A549 (cell line): Measurements from ENCODE around the gene CABP7. TPM values are rescaled to one million over a fixed set of nuclear protein-coding genes. Genes with fewer than 3 reads are reported as not detected.

Experiments
- ATAC-seq, 2 experiments: fragments of 200-7000 bp in 1 of 2; fragments of >200 bp in 1 of 2; cut with Nextera tagmentation in 1 of 2; cut with Tn5 transposase in 1 of 2; 3 replicates each; pipeline versions ENCODE4 v1.8.0 to v1.9.1; 2018 to 2020; ENCODE audit warnings: mild to moderate bottlenecking in 1 of 2, moderate library complexity in 1 of 2
- CTCF ChIA-PET: fragments of 300-600 bp; sonication (Branson Sonifier 250); formaldehyde crosslinking; extraction: SDS; loops from one replicate; lab custom pipeline; 2021; ENCODE audit warnings: antibody characterized with exemption, inconsistent platforms; lab: Yijun Ruan, JAX
- POLR2A ChIA-PET: fragments of 350-600 bp; formaldehyde crosslinking; extraction: SDS; loops from one replicate; lab custom pipeline; 2021; ENCODE audit warnings: antibody characterized with exemption, inconsistent platforms; lab: Yijun Ruan, JAX
- DNase-seq, 2 experiments: peaks; one replicate each; pipeline versions ENCODE4 v3.0.0 to v3.0.0-alpha.2; 2011 to 2016; ENCODE audit warnings: low read depth in 1 of 2, low spot score in 1 of 2
- FAIRE-seq: peaks from 2 replicates; lab custom pipeline; 2011; peaks lifted over from hg19 to GRCh38; lab: Jason Lieb, UNC
- H3K27ac ChIP-seq, 2 experiments: fragments of >200 bp; sonication (Bioruptor Twin); formaldehyde crosslinking; 3 replicates each; pipeline ENCODE4 v1.5.1; 2016 to 2017
- H3K4me1 ChIP-seq: fragments of >200 bp; sonication (Bioruptor Twin); formaldehyde crosslinking; 3 replicates; pipeline ENCODE4 v1.6.1; 2016
- H3K4me2 ChIP-seq: fragments of >200 bp; sonication (Bioruptor Twin); formaldehyde crosslinking; 3 replicates; pipeline ENCODE4 v1.6.1; 2016
- H3K4me3 ChIP-seq: fragments of >200 bp; sonication (Bioruptor Twin); formaldehyde crosslinking; 3 replicates; pipeline ENCODE4 v1.5.1; 2016
- H3K9me3 ChIP-seq: fragments of >200 bp; sonication (Bioruptor Twin); formaldehyde crosslinking; 3 replicates; pipeline ENCODE4 v1.6.1; 2016
- BHLHE40 ChIP-seq: IDR thresholded peaks from 2 replicates; pipeline ENCODE4 v1.6.1; 2012; ENCODE audit warnings: low read depth, low read length, inconsistent platforms
- CBX2 ChIP-seq: fragments of 200-600 bp; sonication (generic); IDR thresholded peaks from 2 replicates; pipeline ENCODE4 v1.6.1; 2016; ENCODE audit warnings: low read depth, mild to moderate bottlenecking, borderline replicate concordance
- CBX8 ChIP-seq: fragments of 200-600 bp; sonication (generic); IDR thresholded peaks from 2 replicates; pipeline ENCODE4 v1.6.1; 2016
- CEBPB ChIP-seq, 2 experiments: fragments of >200 bp in 1 of 2; sonication (Bioruptor Twin) in 1 of 2; formaldehyde crosslinking in 1 of 2; IDR thresholded peaks; 2 replicates each; pipeline ENCODE4 v1.6.1; 2012 to 2016
- CHD2 ChIP-seq: fragments of 150-350 bp; IDR thresholded peaks from 2 replicates; pipeline ENCODE4 v1.6.1; 2014; ENCODE audit warnings: low read length; ENCODE audit not compliant: partially characterized antibody
- CHD4 ChIP-seq: fragments of 200-600 bp; sonication (generic); IDR thresholded peaks from 2 replicates; pipeline ENCODE4 v1.6.1; 2016; ENCODE audit warnings: antibody characterized with exemption, mild to moderate bottlenecking, borderline replicate concordance
- EHF ChIP-seq: fragments of 250-450 bp; sonication (Bioruptor Pico); IDR thresholded peaks from 2 replicates; pipeline ENCODE4 v1.5.0; 2020; ENCODE audit warnings: mild to moderate bottlenecking
- EP300 ChIP-seq, 2 experiments: fragments of >200 bp; sonication (Bioruptor Twin); formaldehyde crosslinking; IDR thresholded peaks; 2 replicates in 1 of 2; 3 replicates in 1 of 2; pipeline ENCODE4 v1.6.1; 2016 to 2017
- FOSB ChIP-seq: fragments of 250-450 bp; sonication (Bioruptor Pico); IDR thresholded peaks from 2 replicates; pipeline ENCODE4 v1.5.0; 2020; ENCODE audit warnings: mild to moderate bottlenecking, moderate library complexity
- HEYL ChIP-seq: fragments of 250-450 bp; sonication (Bioruptor Pico); IDR thresholded peaks from 2 replicates; pipeline ENCODE4 v1.8.0; 2021; ENCODE audit warnings: mild to moderate bottlenecking, moderate library complexity
- KDM1A ChIP-seq: fragments of 200-600 bp; sonication (generic); IDR thresholded peaks from 2 replicates; pipeline ENCODE4 v1.6.1; 2016; ENCODE audit warnings: low read depth, mild to moderate bottlenecking
- KDM5A ChIP-seq: fragments of 200-600 bp; sonication (generic); IDR thresholded peaks from 2 replicates; pipeline ENCODE4 v1.6.1; 2016; ENCODE audit warnings: antibody characterized with exemption, mild to moderate bottlenecking
- MAFK ChIP-seq: fragments of 450-650 bp; IDR thresholded peaks from 2 replicates; pipeline ENCODE4 v1.6.1; 2014; ENCODE audit not compliant: partially characterized antibody
- NFE2L2 ChIP-seq: fragments of 150-350 bp; conservative IDR thresholded peaks from 2 replicates; pipeline ENCODE4 v1.6.1; 2014; ENCODE audit warnings: low read length
- NR3C1 ChIP-seq: fragments of >200 bp; sonication (Bioruptor Twin); formaldehyde crosslinking; IDR thresholded peaks from 3 replicates; pipeline ENCODE4 v1.6.1; 2017
- PHF8 ChIP-seq: fragments of 200-600 bp; sonication (generic); IDR thresholded peaks from 2 replicates; pipeline ENCODE4 v1.6.1; 2016; ENCODE audit warnings: low read depth, mild to moderate bottlenecking, antibody characterized with exemption, moderate library complexity, borderline replicate concordance
- POLR2AphosphoS2 ChIP-seq: conservative IDR thresholded peaks from 2 replicates; pipeline ENCODE4 v1.6.1; 2012; ENCODE audit warnings: low read length, improper control_type of control experiment, inconsistent platforms
- SMC3 ChIP-seq: fragments of >200 bp; sonication (Bioruptor Twin); formaldehyde crosslinking; IDR thresholded peaks from 3 replicates; pipeline ENCODE4 v1.6.1; 2018; ENCODE audit warnings: inconsistent platforms
- SREBF2 ChIP-seq: fragments of 450-650 bp; IDR thresholded peaks from 2 replicates; pipeline ENCODE4 v1.6.1; 2014; ENCODE audit warnings: mild to moderate bottlenecking, moderate library complexity
- TFCP2L1 ChIP-seq: fragments of 250-450 bp; sonication (Bioruptor Pico); IDR thresholded peaks from 2 replicates; pipeline ENCODE4 v1.5.0; 2021; ENCODE audit warnings: mild to moderate bottlenecking
- TP53 ChIP-seq: fragments of 250-450 bp; sonication (Bioruptor Pico); IDR thresholded peaks from 2 replicates; pipeline ENCODE4 v1.5.0; 2021; ENCODE audit warnings: mild to moderate bottlenecking, moderate library complexity
- ZNF302 ChIP-seq: fragments of 250-450 bp; sonication (Bioruptor Pico); IDR thresholded peaks from 2 replicates; pipeline ENCODE4 v1.9.0; 2021; ENCODE audit warnings: inconsistent platforms, mild to moderate bottlenecking, moderate library complexity
- WGBS: methylation state at CpG from one replicate; pipeline ENCODE4 v1.1.6; 2017; ENCODE audit errors: missing lambda C conversion rate; 5-methylcytosine and 5-hydroxymethylcytosine counted together
- polyA plus RNA-seq, 4 experiments: library from polyadenylated mRNA; depleted of rRNA in 3 of 4; stranded (reverse); fragments of >200 nt; fragmentation: RNase III in 1 of 4; extraction: RNeasy Plus Mini Kit Qiagen cat#74134 plus additional on column Dnase treatment in 1 of 4; gene quantifications; 2 replicates in 3 of 4; 3 replicates in 1 of 4; pipeline ENCODE4 v1.2.3, GENCODE V29; 2011 to 2017
- TF ChIP-seq, protein P1 (sequence below): fragments of >200 bp; sonication (Bioruptor Twin); formaldehyde crosslinking; IDR thresholded peaks from 3 replicates; pipeline ENCODE4 v1.6.1; 2016
- TF ChIP-seq, protein P2 (sequence below): fragments of 250-450 bp; sonication (Bioruptor Pico); IDR thresholded peaks from 2 replicates; pipeline ENCODE4 v1.5.0; 2020; ENCODE audit warnings: low read depth, mild to moderate bottlenecking, moderate library complexity
- TF ChIP-seq, protein P3 (sequence below): fragments of >200 bp; sonication (Bioruptor Twin); formaldehyde crosslinking; IDR thresholded peaks from 3 replicates; pipeline ENCODE4 v1.5.1; 2016
- TF ChIP-seq, protein P4 (sequence below): fragments of 450-650 bp; IDR thresholded peaks from 2 replicates; pipeline ENCODE4 v1.6.1; 2014; ENCODE audit warnings: antibody characterized with exemption
- TF ChIP-seq, protein P5 (sequence below): fragments of 200-600 bp; sonication (generic); IDR thresholded peaks from 2 replicates; pipeline ENCODE4 v1.6.1; 2016; ENCODE audit warnings: antibody characterized with exemption, mild to moderate bottlenecking, moderate library complexity
- TF ChIP-seq, protein P6 (sequence below): fragments of >200 bp; sonication (Bioruptor Twin); formaldehyde crosslinking; IDR thresholded peaks from 2 replicates; pipeline ENCODE4 v1.6.1; 2016

The CABP7 gene
- polyA plus RNA-seq, 2 of the 4 experiments (the other 2 are of a cell fraction): 0.05 to 0.15 TPM

DNA sequence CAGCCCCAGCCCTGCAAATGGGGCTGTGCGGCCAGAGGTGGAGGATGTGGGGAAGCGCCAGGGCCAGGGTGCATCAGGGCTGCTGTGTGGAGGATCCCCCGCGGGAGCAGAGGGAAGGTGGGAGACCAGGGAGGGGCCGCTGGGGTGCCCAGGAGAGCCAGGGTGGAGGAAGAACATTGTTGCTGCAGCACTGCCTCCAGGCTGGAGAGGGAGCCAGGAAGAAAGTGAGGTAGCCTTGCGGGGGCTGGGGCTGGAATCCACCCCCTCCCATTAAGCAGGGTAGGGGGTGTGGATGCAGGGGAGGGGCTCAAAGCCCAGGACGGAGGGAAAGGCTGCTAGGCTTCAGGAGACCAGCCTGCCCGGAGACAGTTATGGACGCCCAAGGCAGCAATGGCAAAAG is 15.0 kb downstream of the CABP7 start:
- Histone ChIP-seq H3K4me2 (no peak overlapping the region), H3K4me1 (no peaks in the 10 kb centered on the region), H3K9me3 (no peaks in the 10 kb centered on the region), H3K4me3 (no peak overlapping the region), H3K27ac (no peak overlapping the region)
- POLR2A ChIA-PET: no interaction called here
- WGBS: 76% methylated on average over 9 of the region's 9 CpGs
- DNase-seq: no peak
- FAIRE-seq: no peak
- TF ChIP-seq HEYL (CRISPR knock-in tag): no peak
- TF ChIP-seq POLR2AphosphoS2: no peak
- TF ChIP-seq EP300 (IDR thresholded peaks at IDR 0.05): no peak
- TF ChIP-seq CBX8: no peak
- no peak for TF ChIP-seq CHD2
- TF ChIP-seq ZNF302 (CRISPR knock-in tag): no peak
- TF ChIP-seq MAFK: no peak
- TF ChIP-seq, protein P1, sequence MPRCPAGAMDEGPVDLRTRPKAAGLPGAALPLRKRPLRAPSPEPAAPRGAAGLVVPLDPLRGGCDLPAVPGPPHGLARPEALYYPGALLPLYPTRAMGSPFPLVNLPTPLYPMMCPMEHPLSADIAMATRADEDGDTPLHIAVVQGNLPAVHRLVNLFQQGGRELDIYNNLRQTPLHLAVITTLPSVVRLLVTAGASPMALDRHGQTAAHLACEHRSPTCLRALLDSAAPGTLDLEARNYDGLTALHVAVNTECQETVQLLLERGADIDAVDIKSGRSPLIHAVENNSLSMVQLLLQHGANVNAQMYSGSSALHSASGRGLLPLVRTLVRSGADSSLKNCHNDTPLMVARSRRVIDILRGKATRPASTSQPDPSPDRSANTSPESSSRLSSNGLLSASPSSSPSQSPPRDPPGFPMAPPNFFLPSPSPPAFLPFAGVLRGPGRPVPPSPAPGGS: no peak
- TF ChIP-seq CEBPB (IDR thresholded peaks at IDR 0.05): no peak
- no peak for TF ChIP-seq TP53
- TF ChIP-seq, protein P2, sequence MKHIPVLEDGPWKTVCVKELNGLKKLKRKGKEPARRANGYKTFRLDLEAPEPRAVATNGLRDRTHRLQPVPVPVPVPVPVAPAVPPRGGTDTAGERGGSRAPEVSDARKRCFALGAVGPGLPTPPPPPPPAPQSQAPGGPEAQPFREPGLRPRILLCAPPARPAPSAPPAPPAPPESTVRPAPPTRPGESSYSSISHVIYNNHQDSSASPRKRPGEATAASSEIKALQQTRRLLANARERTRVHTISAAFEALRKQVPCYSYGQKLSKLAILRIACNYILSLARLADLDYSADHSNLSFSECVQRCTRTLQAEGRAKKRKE (CRISPR knock-in tag): no peak
- TF ChIP-seq BHLHE40: no peak
- TF ChIP-seq, protein P3, sequence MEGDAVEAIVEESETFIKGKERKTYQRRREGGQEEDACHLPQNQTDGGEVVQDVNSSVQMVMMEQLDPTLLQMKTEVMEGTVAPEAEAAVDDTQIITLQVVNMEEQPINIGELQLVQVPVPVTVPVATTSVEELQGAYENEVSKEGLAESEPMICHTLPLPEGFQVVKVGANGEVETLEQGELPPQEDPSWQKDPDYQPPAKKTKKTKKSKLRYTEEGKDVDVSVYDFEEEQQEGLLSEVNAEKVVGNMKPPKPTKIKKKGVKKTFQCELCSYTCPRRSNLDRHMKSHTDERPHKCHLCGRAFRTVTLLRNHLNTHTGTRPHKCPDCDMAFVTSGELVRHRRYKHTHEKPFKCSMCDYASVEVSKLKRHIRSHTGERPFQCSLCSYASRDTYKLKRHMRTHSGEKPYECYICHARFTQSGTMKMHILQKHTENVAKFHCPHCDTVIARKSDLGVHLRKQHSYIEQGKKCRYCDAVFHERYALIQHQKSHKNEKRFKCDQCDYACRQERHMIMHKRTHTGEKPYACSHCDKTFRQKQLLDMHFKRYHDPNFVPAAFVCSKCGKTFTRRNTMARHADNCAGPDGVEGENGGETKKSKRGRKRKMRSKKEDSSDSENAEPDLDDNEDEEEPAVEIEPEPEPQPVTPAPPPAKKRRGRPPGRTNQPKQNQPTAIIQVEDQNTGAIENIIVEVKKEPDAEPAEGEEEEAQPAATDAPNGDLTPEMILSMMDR: no peak
- no peak for TF ChIP-seq NR3C1
- TF ChIP-seq CHD4: no peak
- TF ChIP-seq TFCP2L1 (CRISPR knock-in tag): no peak
- CTCF ChIA-PET: no interaction called here
- no peak for ATAC-seq

DNA sequence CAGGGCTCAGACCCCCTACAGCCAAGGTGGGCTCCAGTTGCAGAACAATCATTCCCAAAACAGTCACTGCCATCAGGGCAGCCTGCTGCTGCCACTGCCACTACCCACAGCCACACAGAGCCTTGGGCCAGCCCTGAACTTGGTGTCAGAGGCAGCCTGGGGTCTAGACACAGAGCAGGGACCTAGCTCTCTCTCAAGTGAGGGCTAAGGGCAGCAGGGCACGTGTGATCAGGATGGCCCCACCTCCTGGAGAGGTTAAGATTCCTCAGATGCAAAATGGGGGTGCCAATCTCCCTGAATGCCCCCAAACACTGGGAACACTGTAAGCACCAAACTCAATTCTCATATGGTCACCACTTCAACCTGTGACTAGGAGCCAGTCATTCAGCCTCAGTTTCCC is 15.6 kb downstream of the CABP7 start:
- CTCF ChIA-PET: no interaction called here
- DNase-seq: no peak
- no peak for FAIRE-seq
- no peak overlapping the region for H3K4me2 ChIP-seq
- POLR2A ChIA-PET: no interaction called here
- no peaks in the 10 kb centered on the region for H3K4me1 ChIP-seq
- TF ChIP-seq, protein P4, sequence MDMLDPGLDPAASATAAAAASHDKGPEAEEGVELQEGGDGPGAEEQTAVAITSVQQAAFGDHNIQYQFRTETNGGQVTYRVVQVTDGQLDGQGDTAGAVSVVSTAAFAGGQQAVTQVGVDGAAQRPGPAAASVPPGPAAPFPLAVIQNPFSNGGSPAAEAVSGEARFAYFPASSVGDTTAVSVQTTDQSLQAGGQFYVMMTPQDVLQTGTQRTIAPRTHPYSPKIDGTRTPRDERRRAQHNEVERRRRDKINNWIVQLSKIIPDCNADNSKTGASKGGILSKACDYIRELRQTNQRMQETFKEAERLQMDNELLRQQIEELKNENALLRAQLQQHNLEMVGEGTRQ: no peak
- TF ChIP-seq, protein P5, sequence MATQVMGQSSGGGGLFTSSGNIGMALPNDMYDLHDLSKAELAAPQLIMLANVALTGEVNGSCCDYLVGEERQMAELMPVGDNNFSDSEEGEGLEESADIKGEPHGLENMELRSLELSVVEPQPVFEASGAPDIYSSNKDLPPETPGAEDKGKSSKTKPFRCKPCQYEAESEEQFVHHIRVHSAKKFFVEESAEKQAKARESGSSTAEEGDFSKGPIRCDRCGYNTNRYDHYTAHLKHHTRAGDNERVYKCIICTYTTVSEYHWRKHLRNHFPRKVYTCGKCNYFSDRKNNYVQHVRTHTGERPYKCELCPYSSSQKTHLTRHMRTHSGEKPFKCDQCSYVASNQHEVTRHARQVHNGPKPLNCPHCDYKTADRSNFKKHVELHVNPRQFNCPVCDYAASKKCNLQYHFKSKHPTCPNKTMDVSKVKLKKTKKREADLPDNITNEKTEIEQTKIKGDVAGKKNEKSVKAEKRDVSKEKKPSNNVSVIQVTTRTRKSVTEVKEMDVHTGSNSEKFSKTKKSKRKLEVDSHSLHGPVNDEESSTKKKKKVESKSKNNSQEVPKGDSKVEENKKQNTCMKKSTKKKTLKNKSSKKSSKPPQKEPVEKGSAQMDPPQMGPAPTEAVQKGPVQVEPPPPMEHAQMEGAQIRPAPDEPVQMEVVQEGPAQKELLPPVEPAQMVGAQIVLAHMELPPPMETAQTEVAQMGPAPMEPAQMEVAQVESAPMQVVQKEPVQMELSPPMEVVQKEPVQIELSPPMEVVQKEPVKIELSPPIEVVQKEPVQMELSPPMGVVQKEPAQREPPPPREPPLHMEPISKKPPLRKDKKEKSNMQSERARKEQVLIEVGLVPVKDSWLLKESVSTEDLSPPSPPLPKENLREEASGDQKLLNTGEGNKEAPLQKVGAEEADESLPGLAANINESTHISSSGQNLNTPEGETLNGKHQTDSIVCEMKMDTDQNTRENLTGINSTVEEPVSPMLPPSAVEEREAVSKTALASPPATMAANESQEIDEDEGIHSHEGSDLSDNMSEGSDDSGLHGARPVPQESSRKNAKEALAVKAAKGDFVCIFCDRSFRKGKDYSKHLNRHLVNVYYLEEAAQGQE: no peak
- TF ChIP-seq KDM5A: no peak
- TF ChIP-seq EHF (CRISPR knock-in tag): no peak
- no peak for TF ChIP-seq HEYL (CRISPR knock-in tag)
- TF ChIP-seq, protein P6, sequence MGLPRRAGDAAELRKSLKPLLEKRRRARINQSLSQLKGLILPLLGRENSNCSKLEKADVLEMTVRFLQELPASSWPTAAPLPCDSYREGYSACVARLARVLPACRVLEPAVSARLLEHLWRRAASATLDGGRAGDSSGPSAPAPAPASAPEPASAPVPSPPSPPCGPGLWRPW: no peak
- TF ChIP-seq CHD2: no peak
- no peak for TF ChIP-seq KDM1A
- no peak for TF ChIP-seq CBX2
- no peak for TF ChIP-seq SMC3
- TF ChIP-seq NFE2L2: no peak
- TF ChIP-seq CHD4: no peak
- no peak for TF ChIP-seq FOSB (CRISPR knock-in tag)
- TF ChIP-seq PHF8: no peak
- TF ChIP-seq, protein P3: no peak
- TF ChIP-seq SREBF2: no peak
- 40% methylated on average over 1 of the region's 1 CpG for WGBS
- H3K9me3 ChIP-seq: no peaks in the 10 kb centered on the region
- ATAC-seq: no peak
- H3K27ac ChIP-seq: no peak overlapping the region
- no peak overlapping the region for H3K4me3 ChIP-seq
